ENCODE measurements around the gene SERTAD1. TPM values are rescaled to one million over a fixed set of nuclear protein-coding genes. Genes with fewer than 3 reads are reported as not detected.

Gene SERTAD1
- total RNA-seq, 2 experiments from 2014 or later, result 26.4 to 26.5 TPM

DNA sequence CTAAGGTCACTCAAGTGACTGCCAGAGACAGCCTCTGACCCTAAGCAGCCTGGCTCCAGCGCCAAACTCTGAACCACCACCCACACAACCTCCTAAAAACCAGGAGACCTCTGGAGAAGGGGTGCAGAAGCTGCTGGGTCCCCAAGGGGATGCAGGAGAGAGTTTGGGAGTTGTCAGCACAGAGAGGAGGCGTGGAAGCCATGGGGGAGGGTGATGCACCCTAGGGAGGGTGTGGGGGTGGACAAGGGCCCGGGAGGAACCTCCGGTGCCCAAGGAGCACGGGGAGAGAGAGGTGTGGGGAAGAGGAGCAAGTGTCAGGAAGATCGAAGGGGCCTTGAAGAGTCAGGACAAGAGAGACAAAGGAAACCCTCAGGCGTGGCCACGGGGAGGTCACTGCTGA lies 33.7 kb downstream of the SERTAD1 start:
- H3K4me3 ChIP-seq (ENCODE audit: low read length), result no peak overlapping the region
- ATAC-seq (ENCODE audit: poor library complexity), result no peak
- Mint-ChIP-seq H3K27ac (no peak overlapping the region), H3K4me3 (no peak overlapping the region), H3K4me1 (ENCODE audit: low read depth) (no peaks in the 10 kb centered on the region), H3K36me3 (ENCODE audit: low read depth) (no peaks in the 10 kb centered on the region), H3K9me3 (no peaks in the 10 kb centered on the region), H3K27me3 (no peaks in the 10 kb centered on the region)
- no peak for DNase-seq
- POLR2A ChIA-PET, result no interaction called here
- no peaks in the 10 kb centered on the region for H3K36me3 ChIP-seq (ENCODE audit: insufficient read depth, low read length)
- CTCF ChIA-PET, result no interaction called here
- H3K27ac ChIP-seq (ENCODE audit: low read depth in 1 of 2, low read length in 2 of 2), result no peak overlapping the region
- no peaks in the 10 kb centered on the region for H3K4me1 ChIP-seq (ENCODE audit: insufficient read depth, low read length)
- H3K27me3 ChIP-seq (ENCODE audit: control insufficient read depth in 1 of 2, insufficient read depth in 2 of 2, low read length in 2 of 2), result no peaks in the 10 kb centered on the region
- TF ChIP-seq, protein P1, sequence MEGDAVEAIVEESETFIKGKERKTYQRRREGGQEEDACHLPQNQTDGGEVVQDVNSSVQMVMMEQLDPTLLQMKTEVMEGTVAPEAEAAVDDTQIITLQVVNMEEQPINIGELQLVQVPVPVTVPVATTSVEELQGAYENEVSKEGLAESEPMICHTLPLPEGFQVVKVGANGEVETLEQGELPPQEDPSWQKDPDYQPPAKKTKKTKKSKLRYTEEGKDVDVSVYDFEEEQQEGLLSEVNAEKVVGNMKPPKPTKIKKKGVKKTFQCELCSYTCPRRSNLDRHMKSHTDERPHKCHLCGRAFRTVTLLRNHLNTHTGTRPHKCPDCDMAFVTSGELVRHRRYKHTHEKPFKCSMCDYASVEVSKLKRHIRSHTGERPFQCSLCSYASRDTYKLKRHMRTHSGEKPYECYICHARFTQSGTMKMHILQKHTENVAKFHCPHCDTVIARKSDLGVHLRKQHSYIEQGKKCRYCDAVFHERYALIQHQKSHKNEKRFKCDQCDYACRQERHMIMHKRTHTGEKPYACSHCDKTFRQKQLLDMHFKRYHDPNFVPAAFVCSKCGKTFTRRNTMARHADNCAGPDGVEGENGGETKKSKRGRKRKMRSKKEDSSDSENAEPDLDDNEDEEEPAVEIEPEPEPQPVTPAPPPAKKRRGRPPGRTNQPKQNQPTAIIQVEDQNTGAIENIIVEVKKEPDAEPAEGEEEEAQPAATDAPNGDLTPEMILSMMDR (IDR thresholded peaks at IDR 0.05), result no peak
- no peaks in the 10 kb centered on the region for H3K9me3 ChIP-seq (ENCODE audit: control insufficient read depth in 1 of 2, insufficient read depth in 1 of 2, low read length in 2 of 2)
- intact Hi-C loops (cut with DNase I, micrococcal nuclease), result no loop called here

DNA sequence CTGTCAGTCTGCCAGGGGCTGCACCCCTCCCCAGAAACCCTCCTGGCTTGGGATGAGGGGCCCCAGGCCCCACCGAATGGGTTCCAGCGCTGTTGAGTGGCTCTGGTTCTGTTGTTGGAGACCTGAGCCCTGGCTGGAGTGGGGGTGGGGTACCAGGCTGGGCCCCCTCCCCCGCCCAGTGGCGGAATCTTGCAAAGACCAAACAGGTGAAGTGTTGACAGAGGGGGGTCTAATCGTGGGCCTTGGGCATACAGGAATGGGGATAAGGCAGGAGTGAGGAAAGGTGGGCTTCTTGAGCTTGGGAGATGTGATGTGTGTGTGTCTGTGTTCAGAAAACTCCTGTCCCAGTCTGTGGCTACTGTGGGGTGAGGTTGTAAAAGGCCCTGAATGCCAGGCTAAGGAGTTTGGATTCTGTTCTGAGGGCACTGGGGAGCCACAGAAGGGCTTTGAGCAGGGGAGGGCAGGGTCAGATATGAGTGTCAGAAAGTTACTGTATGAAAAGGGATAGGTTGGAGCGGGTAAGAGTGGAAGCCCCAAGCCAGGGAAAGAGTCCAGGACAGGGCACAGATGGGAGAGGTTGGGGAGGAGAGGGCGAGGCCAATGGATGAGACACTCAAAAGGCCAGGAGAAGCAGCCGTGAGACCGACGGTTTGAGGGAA lies 35.6 kb downstream of the SERTAD1 start, which contains the start of gene HIPK4:
Gene HIPK4, minus strand, starts transcription at position 98 of the 659 bp plus-strand sequence. CDS start 279 bp downstream, outside the sequence.
- TF ChIP-seq, protein P1 (IDR thresholded peaks at IDR 0.05), result no peak
- ATAC-seq (ENCODE audit: poor library complexity) (no peak), DNase-seq (no peak)
- intact Hi-C loops (cut with DNase I, micrococcal nuclease), result no loop called here
- no peaks in the 10 kb centered on the region for H3K36me3 Mint-ChIP-seq (ENCODE audit: low read depth)
- CTCF ChIA-PET, result no interaction called here
- H3K27me3 Mint-ChIP-seq, result no peaks in the 10 kb centered on the region
- H3K4me1 ChIP-seq (ENCODE audit: insufficient read depth, low read length), result no peaks in the 10 kb centered on the region
- H3K9me3 ChIP-seq (ENCODE audit: control insufficient read depth in 1 of 2, insufficient read depth in 1 of 2, low read length in 2 of 2), result no peaks in the 10 kb centered on the region
- no peak within 1 kb of the TSS for H3K27ac ChIP-seq (ENCODE audit: low read depth in 1 of 2, low read length in 2 of 2)
- no peak within 1 kb of the TSS for H3K27ac Mint-ChIP-seq
- H3K9me3 Mint-ChIP-seq, result no peaks in the 10 kb centered on the region
- no peaks in the 10 kb centered on the region for H3K4me1 Mint-ChIP-seq (ENCODE audit: low read depth)
- no peak within 1 kb of the TSS for H3K4me3 Mint-ChIP-seq
- H3K36me3 ChIP-seq (ENCODE audit: insufficient read depth, low read length), result no peaks in the 10 kb centered on the region
- H3K4me3 ChIP-seq (ENCODE audit: low read length), result no peak within 1 kb of the TSS
- no peaks in the 10 kb centered on the region for H3K27me3 ChIP-seq (ENCODE audit: control insufficient read depth in 1 of 2, insufficient read depth in 2 of 2, low read length in 2 of 2)
- POLR2A ChIA-PET, result no interaction called here

DNA sequence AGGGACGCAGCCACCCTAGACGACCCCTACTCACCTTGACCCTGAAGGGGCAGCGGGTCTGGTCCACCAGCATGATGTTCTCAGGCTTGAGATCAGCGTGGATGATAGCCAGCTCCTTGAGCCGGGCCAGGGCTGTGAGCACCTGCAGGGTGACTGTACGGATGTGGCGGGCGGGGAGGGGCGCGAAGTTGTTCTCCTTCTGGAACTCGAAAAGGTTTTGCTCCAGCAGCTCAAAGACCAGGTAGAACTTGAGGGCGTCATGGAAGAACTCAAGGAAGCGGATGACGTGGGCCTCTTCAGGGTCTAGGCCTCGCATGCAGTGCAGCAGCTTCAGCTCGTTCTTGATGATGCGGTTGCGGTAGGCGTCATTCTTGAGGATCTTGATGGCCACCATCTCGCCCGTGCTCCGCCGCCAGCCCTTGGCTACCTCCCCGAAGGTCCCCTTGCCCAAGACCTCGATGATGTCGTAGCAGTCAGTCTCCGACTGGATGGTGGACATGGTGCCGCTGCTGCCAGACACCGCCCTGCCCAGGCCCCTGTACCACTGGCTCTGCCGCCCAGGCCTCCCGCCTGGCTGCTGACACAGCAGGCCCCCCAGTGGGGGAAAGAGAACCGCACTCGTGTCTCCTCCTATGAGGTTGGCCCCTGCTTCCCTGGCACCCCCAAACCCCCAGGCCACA lies 36.2 kb downstream of the SERTAD1 start:
- no peak for ATAC-seq (ENCODE audit: poor library complexity)
- Mint-ChIP-seq H3K36me3 (ENCODE audit: low read depth) (no peaks in the 10 kb centered on the region), H3K4me3 (no peak overlapping the region), H3K4me1 (ENCODE audit: low read depth) (no peaks in the 10 kb centered on the region), H3K9me3 (no peaks in the 10 kb centered on the region), H3K27ac (no peak overlapping the region), H3K27me3 (no peaks in the 10 kb centered on the region)
- ChIA-PET CTCF (no interaction called here), POLR2A (no interaction called here)
- no peak for DNase-seq
- no peaks in the 10 kb centered on the region for H3K27me3 ChIP-seq (ENCODE audit: control insufficient read depth in 1 of 2, insufficient read depth in 2 of 2, low read length in 2 of 2)
- no peaks in the 10 kb centered on the region for H3K9me3 ChIP-seq (ENCODE audit: control insufficient read depth in 1 of 2, insufficient read depth in 1 of 2, low read length in 2 of 2)
- no peaks in the 10 kb centered on the region for H3K36me3 ChIP-seq (ENCODE audit: insufficient read depth, low read length)
- TF ChIP-seq, protein P1 (IDR thresholded peaks at IDR 0.05), result no peak
- no peaks in the 10 kb centered on the region for H3K4me1 ChIP-seq (ENCODE audit: insufficient read depth, low read length)
- H3K4me3 ChIP-seq (ENCODE audit: low read length), result no peak overlapping the region
- no peak overlapping the region for H3K27ac ChIP-seq (ENCODE audit: low read depth in 1 of 2, low read length in 2 of 2)
- intact Hi-C loops (cut with DNase I, micrococcal nuclease), result no loop called here

Data from CD4-positive, alpha-beta T cell (primary cell).